ENCODE measurements around the gene IGFBP3.

IGFBP3 gene

GRCh38 chr7:45872116-45873034 lies 48.7 kb downstream of the IGFBP3 start:
- peak; percentile 43 for DNase-seq

GRCh38 chr7:45869426-45869825 lies 51.6 kb downstream of the IGFBP3 start:
- peak; percentile 13 for DNase-seq

DNA sequence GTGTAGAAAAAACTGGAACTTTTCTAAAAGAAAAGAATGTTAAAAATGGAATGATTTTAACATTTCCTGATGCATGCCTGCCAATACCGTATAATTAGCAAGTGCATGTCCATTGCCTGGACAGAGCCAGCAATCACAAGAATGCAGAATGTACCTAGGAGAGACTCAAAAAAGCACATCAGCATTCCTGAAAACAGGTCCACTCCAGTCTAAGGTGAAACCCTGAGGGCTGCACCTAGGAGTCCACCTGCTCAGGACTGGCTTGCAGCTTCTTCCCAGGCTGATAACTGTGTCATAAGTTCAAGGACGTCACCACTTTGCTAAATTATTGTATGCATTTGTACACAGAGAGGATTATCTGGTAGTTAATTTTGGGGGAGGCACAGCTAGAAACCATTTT lies 53.6 kb downstream of the IGFBP3 start:
- no peak for DNase-seq

DNA sequence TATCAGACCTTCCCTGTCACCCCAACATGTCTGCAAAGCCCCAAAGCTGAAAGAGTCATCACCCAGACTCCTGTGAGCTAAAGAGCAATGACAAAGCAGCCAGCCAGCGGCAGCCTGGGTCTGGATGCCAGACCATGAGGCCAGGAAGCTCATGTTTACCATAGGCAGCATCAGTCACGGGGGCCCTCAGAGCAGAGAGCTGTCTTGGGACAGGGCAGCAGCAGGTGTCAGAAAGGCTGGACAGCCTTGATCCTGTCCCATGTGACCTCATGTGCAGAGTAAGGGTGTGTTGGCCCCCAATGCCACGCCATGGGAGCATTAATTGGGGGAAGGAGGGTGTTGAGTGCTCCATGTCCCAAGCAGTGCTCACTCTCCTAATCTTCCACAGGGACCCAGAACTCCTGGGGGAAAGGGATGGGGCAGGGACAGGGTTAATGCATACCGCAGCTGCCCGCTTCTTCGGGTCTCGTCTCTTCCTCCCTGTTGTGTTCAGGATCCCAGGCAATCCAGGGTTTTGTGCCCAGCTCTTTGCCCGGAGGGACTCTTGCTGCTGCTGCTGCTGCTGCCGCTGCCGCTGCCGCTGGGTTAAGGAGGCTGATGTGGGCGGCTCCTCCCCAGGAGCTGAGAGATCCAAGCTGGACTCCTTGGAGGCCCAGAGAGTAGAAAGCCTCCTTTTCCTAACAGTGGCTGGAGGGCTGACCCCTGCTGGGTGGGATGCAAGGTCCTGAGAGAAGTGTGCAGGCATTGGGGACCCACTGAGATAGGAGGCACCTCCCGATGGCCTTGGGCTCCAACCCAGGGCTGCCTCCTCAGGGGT lies 55.3 kb downstream of the IGFBP3 start:
- no peak for DNase-seq

- peak; percentile 14 for DNase-seq
Observed at GRCh38 chr7:45863715-45864114, 57.4 kb downstream of the IGFBP3 start.
